Liver (tissue), 3 donors: Measurements from ENCODE around the gene COPE.

Experiments used
- ATF3 ChIP-seq: IDR thresholded peaks from 2 replicates; pipeline ENCODE4 v1.6.1; 2016; ENCODE audit warnings: antibody characterized with exemption
- CTCF ChIP-seq: fragments of 150-350 bp; IDR thresholded peaks from 2 replicates; pipeline ENCODE4 v1.5.1; 2017; ENCODE audit warnings: improper control_type of control experiment, low read depth, low read length; ENCODE audit not compliant: missing input control
- EGR1 ChIP-seq, 2 donors: IDR thresholded peaks; 2 replicates each; pipeline ENCODE4 v1.6.1; 2016 to 2018; ENCODE audit warnings: antibody characterized with exemption in 2 of 2, low read depth in 2 of 2
- GABPA ChIP-seq, 2 donors: IDR thresholded peaks in 1 of 2; conservative IDR thresholded peaks in 1 of 2; 2 replicates each; pipeline ENCODE4 v1.6.1; 2016; ENCODE audit warnings: antibody characterized with exemption in 2 of 2, mild to moderate bottlenecking in 1 of 2, moderate library complexity in 1 of 2
- JUND ChIP-seq, 2 donors: IDR thresholded peaks; 2 replicates each; pipeline ENCODE4 v1.6.1; 2016; ENCODE audit warnings: antibody characterized with exemption in 2 of 2
- MAX ChIP-seq: IDR thresholded peaks from 2 replicates; pipeline ENCODE4 v1.6.1; 2016; ENCODE audit warnings: antibody characterized with exemption
- RAD21 ChIP-seq, 2 donors: IDR thresholded peaks; 2 replicates each; pipeline ENCODE4 v1.6.1; 2016; ENCODE audit warnings: antibody characterized with exemption in 2 of 2, mild to moderate bottlenecking in 2 of 2
- SP1 ChIP-seq: IDR thresholded peaks from 2 replicates; pipeline ENCODE4 v1.6.1; 2018; ENCODE audit warnings: antibody characterized with exemption, mild to moderate bottlenecking
- YY1 ChIP-seq: IDR thresholded peaks from 2 replicates; pipeline ENCODE4 v1.6.1; 2016; ENCODE audit warnings: antibody characterized with exemption, mild to moderate bottlenecking
- TF ChIP-seq, protein P1 (sequence below): IDR thresholded peaks from 2 replicates; pipeline ENCODE4 v1.6.1; 2016; ENCODE audit warnings: antibody characterized with exemption, mild to moderate bottlenecking
- donor health status: healthy.
- donor health status: healthy.

DNA sequence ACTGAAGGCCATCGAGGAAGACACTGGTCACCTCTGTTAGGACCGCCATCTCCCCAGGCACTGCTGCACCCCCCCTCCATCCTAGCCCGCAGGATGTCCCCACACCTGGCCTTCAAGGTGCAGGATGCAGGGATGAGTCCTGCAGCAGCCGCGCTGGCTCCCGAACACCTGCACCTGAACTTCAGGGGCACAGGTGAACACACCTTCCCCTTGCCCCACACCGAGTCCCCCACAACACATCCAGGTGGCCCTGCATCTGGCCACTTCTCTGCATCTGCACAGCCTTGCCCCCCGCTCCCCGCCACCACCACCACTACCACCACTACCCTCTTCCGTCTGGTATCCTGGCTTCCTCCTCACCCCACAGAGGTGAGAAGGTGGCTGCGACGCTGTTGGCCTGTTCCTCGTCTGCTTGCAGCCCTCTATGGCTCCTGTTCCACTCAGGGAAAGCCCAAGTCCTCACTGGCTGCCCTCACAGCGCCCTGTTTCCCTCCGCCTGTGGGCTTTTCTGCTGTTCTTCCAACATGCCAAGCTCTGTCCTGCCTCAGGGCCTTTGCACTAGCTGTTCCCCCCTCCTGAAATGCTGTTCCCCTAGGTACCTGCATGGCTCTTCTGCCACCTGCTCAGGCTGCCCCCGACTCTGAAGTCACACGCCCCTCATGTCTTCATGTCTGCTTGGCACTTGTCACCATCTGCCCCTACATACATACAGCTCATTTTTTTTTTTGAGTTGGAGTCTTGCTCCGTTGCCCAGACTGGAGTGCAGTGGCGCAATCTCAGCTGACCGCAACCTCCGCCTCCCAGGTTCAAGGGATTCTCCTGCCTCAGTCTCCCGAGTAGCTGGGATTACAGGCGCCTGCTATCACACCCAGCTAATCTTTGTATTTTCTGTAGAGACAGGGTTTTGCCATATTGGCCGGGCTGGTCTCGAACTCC is 21.8 kb downstream of the COPE start:
- TF ChIP-seq MAX (no peak), CTCF (no peak), YY1 (no peak), RAD21 (IDR thresholded peaks at IDR 0.05) (no peak), JUND (IDR thresholded peaks at IDR 0.05) (no peak), SP1 (no peak), GABPA (IDR thresholded peaks at IDR 0.05 in 1 of 2, conservative IDR thresholded peaks at IDR 0.05 in 1 of 2) (no peak), EGR1 (IDR thresholded peaks at IDR 0.05; ENCODE audit: low read depth in 2 of 2) (no peak), ATF3 (no peak)
- TF ChIP-seq, protein P1, sequence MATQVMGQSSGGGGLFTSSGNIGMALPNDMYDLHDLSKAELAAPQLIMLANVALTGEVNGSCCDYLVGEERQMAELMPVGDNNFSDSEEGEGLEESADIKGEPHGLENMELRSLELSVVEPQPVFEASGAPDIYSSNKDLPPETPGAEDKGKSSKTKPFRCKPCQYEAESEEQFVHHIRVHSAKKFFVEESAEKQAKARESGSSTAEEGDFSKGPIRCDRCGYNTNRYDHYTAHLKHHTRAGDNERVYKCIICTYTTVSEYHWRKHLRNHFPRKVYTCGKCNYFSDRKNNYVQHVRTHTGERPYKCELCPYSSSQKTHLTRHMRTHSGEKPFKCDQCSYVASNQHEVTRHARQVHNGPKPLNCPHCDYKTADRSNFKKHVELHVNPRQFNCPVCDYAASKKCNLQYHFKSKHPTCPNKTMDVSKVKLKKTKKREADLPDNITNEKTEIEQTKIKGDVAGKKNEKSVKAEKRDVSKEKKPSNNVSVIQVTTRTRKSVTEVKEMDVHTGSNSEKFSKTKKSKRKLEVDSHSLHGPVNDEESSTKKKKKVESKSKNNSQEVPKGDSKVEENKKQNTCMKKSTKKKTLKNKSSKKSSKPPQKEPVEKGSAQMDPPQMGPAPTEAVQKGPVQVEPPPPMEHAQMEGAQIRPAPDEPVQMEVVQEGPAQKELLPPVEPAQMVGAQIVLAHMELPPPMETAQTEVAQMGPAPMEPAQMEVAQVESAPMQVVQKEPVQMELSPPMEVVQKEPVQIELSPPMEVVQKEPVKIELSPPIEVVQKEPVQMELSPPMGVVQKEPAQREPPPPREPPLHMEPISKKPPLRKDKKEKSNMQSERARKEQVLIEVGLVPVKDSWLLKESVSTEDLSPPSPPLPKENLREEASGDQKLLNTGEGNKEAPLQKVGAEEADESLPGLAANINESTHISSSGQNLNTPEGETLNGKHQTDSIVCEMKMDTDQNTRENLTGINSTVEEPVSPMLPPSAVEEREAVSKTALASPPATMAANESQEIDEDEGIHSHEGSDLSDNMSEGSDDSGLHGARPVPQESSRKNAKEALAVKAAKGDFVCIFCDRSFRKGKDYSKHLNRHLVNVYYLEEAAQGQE, result no peak
